Lower leg skin (tissue), 4 donors: ENCODE data around the gene RAMP3. TPM values are rescaled to one million over a fixed set of nuclear protein-coding genes. Genes with fewer than 3 reads are reported as not detected.
"Not testable (repeated sequence)": the region's sequence is repeated elsewhere in the genome, so short reads cannot be mapped to it uniquely, and the experiment has no call there.

ENCODE experiments used
- DNase-seq, 2 donors: peaks; one replicate each; pipeline ENCODE4 v3.0.0-alpha.2; 2019; ENCODE audit warnings: low spot score in 2 of 2
- H3K4me3 ChIP-seq: fragments of 200-600 bp; sonication (generic); 2 replicates; pipeline ENCODE4 v1.5.1; 2017; ENCODE audit warnings: mild to moderate bottlenecking, low read depth; ENCODE audit not compliant: poor library complexity, severe bottlenecking
- POLR2A ChIP-seq, 2 donors: fragments of 450-650 bp; IDR thresholded peaks; one replicate each; pipeline ENCODE4 v1.6.1; 2016 to 2017; ENCODE audit warnings: antibody characterized with exemption in 2 of 2, mild to moderate bottlenecking in 1 of 2, moderate library complexity in 1 of 2
- WGBS, 2 donors: methylation state at CpG; one replicate each; pipeline ENCODE4 v1.1.5; 2018; 5-methylcytosine and 5-hydroxymethylcytosine counted together
- intact Hi-C: fragments of 100-400 bp; cut with DNase I; formaldehyde crosslinking; loops from one replicate; pipeline ENCODE4 v1.15.0; 2023; ENCODE audit warnings: low total_unique reads
- total RNA-seq, 4 donors: library from RNA; depleted of rRNA; stranded (reverse); fragments of >200 nt; gene quantifications; one replicate each; pipeline ENCODE4 v1.1.0, GENCODE V29; 2016
- TF ChIP-seq, protein P1 (sequence below), 3 donors: fragments of 450-650 bp; IDR thresholded peaks; one replicate each; pipeline ENCODE4 v1.5.1; 2016; ENCODE audit warnings: antibody characterized with exemption in 3 of 3, mild to moderate bottlenecking in 3 of 3, moderate library complexity in 2 of 3

Gene RAMP3
- total RNA-seq, 4 donors from 2014 or later, result 23.8 to 71.6 (median 35.1) TPM

DNA sequence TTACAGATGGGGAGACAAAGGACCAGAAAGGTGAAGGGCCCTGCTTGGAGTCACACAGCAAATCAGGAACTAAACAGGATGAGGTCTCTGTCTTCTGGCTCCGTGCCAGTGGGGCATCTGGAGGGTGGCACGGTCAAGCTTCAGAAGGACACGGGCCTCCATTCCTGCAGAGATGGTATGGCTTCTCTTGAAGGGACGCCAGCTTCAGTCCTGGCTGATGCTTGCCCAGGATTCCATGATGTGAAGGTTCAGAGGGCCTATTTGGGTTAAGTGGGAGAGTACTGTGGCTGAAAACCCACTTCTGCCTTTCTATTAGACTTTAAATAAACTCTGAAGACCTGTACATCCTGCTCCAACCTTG is 6.1 kb downstream of the RAMP3 start:
- intact Hi-C loops, result no loop called here
- TF ChIP-seq, protein P1, sequence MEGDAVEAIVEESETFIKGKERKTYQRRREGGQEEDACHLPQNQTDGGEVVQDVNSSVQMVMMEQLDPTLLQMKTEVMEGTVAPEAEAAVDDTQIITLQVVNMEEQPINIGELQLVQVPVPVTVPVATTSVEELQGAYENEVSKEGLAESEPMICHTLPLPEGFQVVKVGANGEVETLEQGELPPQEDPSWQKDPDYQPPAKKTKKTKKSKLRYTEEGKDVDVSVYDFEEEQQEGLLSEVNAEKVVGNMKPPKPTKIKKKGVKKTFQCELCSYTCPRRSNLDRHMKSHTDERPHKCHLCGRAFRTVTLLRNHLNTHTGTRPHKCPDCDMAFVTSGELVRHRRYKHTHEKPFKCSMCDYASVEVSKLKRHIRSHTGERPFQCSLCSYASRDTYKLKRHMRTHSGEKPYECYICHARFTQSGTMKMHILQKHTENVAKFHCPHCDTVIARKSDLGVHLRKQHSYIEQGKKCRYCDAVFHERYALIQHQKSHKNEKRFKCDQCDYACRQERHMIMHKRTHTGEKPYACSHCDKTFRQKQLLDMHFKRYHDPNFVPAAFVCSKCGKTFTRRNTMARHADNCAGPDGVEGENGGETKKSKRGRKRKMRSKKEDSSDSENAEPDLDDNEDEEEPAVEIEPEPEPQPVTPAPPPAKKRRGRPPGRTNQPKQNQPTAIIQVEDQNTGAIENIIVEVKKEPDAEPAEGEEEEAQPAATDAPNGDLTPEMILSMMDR (IDR thresholded peaks at IDR 0.05), result no peak
- TF ChIP-seq POLR2A (IDR thresholded peaks at IDR 0.05), result no peak
- WGBS, 2 donors, result 82 to 87% methylated on average over 4 of the region's 4 CpGs
- no peak for DNase-seq
- no peak overlapping the region for H3K4me3 ChIP-seq

DNA sequence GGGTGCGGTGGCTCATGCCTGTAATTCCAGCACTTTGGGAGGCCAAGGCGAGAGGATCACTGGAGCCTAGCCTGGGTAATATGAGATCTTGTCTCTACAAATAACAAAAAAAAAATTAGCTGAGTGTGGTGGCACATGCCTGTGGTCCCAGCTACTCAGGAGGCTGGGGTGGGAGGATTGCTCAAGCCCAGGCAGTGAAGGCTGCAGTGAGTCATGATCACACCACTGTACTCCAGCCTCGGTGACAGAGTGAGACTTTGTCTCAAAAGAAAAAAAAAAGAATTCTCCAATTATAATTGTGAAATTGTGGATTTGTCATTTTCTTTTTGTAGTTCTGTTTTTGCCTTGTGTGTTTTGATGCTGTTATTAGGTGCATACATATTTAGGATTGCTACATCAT is 6.7 kb downstream of the RAMP3 start:
- 87 to 90% methylated on average over 3 of the region's 3 CpGs for WGBS, 2 donors

DNA sequence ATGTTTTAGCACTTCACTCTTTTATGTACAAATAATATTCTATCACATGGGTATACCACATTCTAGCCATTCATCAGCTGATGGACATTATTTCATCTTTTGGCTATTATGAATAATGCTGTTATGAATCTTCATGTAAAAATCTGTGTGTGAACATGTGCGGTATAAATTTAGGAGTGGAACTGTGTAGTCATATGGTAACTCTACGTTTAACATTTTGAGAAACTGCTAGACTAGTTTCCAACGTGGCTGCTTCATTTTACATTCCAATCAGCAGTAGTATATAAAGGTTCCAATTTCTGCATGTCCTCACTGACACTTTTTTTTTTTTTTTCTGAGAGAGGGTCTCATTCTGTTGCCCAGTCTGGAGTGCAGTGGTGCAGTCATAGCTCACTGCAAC is 8.3 kb downstream of the RAMP3 start:
- WGBS, 2 donors, result 57 to 63% methylated on average over 3 of the region's 3 CpGs
- H3K4me3 ChIP-seq, result no peak overlapping the region
- DNase-seq, result no peak
- intact Hi-C loops, result no loop called here
- TF ChIP-seq POLR2A (IDR thresholded peaks at IDR 0.05), result no peak
- TF ChIP-seq, protein P1 (IDR thresholded peaks at IDR 0.05), result no peak

More for the DNA sequence above, 6.7 kb downstream of the RAMP3 start:
- H3K4me3 ChIP-seq, DNase-seq, intact Hi-C loops: not testable (repeated sequence)

DNA sequence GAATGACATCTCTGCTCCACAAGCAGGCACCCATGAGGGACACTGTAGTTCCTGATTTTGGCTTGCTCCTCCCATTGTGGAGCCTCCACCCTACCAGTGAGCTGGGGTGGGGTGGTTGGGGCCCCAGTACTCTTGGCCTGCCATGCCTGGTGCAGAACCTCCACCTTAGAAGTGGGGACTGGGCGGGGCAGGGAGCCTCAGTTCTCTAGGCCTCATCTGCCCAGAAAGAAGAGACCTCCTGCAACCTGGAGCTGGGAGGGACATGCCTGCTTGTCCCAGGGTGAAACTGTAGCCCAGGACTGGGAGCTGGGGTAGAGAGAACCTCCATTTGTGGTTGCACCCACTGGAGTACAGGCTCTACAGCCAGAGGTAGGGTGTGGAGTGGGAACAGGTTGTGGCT is 14.4 kb downstream of the RAMP3 start:
- DNase-seq, result no peak
- TF ChIP-seq, protein P1 (IDR thresholded peaks at IDR 0.05), result no peak
- no peak for TF ChIP-seq POLR2A (IDR thresholded peaks at IDR 0.05)
- no peak overlapping the region for H3K4me3 ChIP-seq
- 0 to 40% methylated on average over 1 of the region's 1 CpG for WGBS, 2 donors
- intact Hi-C loops, result no loop called here

DNA sequence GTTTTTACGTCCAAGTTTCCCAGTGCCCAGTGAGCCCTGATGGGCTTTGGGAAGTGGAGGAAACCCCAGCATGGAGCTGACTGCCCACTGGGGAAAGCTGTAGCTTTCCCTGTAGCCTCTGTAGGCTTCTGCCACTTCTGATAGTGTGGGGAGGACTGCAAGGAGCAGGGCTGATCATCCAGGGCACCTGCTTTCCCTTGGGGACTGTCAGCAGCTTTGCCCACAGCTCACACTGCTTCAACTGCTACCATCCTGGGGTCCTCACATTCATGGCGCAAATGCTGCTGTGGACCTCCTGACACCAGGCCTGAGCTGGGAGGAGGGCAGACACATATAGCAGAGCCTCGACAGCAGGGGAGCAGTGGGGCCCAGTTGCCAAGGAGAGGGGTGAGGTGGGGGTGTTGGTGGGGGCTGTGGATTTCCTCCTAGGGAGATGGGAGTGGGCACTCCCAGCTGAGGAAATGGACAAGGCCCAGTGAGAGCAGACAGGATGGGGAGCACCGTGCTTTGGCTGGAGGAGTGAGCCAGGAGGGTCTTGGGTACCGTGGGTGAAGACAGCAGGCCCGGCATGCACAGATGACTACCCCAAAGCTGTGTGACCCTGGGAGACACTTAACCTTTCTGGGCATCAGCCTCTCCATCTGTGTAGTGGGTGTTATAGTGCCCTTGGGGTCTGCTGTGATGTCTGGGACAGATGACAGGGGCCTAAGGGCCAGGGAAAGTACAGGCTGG is 16.2 kb downstream of the RAMP3 start:
- H3K4me3 ChIP-seq, result no peak overlapping the region
- intact Hi-C loops, result no loop called here
- WGBS, 2 donors, result 84 to 88% methylated on average over 6 of the region's 6 CpGs
- no peak for TF ChIP-seq POLR2A (IDR thresholded peaks at IDR 0.05)
- TF ChIP-seq, protein P1 (IDR thresholded peaks at IDR 0.05), result no peak
- DNase-seq, result no peak

DNA sequence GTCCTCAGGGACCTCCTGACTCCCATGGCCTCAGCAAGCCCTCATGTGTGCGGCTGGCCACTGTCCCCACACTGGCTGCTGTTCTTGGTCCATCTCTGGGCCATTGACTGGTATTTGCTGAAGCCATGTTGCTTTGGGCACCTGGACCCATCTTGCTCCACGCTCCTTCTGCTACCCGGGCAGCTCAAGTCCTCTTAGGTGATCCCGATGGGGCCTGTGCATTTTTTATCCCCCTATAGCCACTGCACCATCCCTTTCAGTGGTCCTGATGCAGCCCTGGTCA is 16.7 kb downstream of the RAMP3 start:
- H3K4me3 ChIP-seq, result no peak overlapping the region
- WGBS, 2 donors, result 86 to 93% methylated on average over 4 of the region's 4 CpGs
- intact Hi-C loops, result no loop called here
- TF ChIP-seq POLR2A (IDR thresholded peaks at IDR 0.05), result no peak
- TF ChIP-seq, protein P1 (IDR thresholded peaks at IDR 0.05), result no peak
- no peak for DNase-seq
